ENCODE measurements around the gene RAP1B.
A peak's percentile ranks its signal among the peaks of the same experiment; 100 is the strongest.
"Not testable (repeated sequence)": the region's sequence is repeated elsewhere in the genome, so short reads cannot be mapped to it uniquely, and the experiment has no call there.

Gene RAP1B

DNA sequence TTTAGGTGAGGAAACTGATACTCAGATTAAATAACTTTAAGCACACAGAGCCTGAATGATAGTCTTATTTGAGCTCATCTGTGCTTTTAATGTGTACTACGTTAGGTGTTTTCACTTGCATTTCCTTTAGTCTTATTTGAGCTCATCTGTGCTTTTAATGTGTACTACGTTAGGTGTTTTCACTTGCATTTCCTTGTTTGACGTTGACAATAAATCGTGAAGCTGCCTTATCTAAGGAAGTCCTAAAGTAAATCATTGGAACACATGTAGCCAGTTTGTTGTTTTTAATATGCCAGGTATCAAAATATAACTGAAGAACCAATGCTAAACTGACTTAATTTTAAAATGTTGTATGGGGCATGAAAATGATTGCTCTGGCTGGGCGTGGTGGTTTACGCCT, 2.0 kb downstream of the RAP1B start:
- no peak for DNase-seq

DNA sequence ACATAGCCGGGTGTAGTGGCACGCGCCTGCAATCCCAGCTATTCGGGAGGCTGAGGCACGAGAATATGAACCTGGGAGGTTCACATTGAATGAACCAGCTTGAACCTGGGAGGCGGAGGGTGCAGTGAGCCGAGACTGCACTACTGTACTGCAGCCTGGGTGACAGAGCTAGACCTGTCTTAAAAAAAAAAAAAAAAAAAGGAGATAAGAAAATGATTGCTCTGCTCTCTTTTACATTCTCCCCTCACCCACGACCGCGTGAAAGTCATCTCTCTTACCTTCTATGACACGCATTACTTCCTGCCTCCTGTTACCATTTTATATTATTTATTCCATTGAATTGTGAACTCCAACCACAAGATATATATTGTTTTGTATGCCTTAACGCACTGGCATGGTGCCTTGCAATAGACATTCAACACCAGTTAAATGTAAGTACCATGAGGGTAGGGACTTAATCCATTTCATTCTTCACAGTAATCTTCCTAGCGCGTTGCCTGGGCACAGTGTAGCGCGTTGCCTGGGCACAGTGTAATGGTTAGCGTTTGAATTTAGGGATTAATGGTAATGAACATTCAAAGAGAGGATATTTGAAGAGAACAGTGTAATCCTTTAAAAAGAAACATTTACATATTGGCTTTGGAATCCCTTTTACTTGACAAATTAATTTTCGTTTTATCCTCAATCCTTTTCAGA, 2.7 kb downstream of the RAP1B start:
- peak; percentile 19 for DNase-seq

DNA sequence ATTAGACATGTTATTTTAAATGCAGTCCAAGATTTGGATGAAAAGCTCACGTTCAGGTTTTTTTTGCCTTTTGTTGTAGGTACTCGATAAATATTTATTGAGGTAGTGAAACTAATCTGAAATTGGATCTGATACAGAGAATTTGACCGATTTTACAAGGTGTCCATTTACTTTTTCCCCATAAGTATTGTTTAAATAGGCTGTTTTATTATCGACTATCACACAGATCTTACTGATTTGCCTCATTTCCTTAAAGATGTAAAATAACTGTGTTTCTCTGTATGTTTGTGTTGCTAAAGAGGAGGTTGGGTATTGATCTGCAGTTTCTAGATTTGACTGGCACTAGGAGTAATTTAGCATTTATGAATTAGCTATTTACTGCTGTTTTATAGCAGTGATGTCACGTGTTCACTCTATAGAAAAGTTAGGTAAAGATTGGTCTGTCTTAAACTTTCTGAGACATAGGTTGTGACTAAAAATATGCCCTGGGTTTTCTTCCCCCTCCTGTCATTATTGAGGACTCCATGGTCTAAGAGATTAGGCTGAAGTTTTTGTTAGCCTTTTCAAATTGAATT, 3.5 kb downstream of the RAP1B start:
- no peak for DNase-seq

DNA sequence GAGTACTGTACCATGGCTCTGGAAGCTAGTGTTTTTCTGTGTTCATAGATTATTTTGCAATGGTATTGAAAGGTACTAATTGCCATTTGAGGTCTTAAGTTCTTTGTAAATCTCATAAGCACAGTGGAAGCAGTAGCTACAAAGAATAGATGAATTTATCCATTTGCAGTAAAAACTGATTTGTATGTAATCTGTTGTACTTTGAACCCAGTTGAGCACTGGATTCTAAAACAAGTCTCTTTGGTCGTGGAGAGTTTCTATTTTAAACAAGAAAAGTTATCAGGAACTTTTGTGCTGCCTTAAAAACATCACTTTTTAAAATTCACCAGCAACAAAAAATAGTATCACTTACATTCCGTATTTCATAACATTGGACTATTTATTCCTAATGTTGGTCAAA, 4.1 kb downstream of the RAP1B start:
- no peak for DNase-seq

DNA sequence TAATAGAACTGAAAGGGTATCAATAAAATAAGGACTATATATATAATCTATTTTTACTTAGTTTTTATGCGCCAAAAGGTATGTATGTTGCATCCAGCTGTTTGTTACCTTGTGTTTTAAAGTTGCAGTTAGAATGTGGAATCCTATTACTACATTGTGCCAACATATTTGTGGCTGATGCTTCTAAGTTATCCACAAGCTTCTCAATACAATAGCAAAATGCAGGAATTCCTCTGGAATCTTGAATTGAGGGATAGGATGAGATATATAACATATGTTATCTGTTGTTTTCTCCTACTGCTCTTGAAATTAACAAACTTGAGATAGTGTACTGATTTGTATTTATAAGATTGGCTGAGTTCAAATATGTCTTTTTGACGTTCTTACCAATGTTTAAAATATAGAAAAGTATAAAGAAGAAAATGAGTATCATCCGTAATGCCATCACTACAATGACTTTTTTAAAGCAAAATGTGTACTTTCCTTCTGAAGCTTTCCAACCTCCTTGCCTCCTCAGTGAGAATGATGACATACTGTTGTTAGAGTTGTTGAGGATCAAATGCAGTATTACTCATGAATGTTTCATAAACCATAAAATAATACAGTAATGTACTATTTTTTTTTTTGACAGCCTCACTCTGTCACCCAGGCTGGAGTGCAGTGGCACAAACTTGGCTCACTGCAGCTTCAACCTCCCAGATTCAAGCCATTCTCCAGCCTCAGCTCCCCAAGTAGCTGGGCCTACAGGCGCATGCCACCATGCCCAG, 6.6 kb downstream of the RAP1B start:
- DNase-seq = no peak

DNA sequence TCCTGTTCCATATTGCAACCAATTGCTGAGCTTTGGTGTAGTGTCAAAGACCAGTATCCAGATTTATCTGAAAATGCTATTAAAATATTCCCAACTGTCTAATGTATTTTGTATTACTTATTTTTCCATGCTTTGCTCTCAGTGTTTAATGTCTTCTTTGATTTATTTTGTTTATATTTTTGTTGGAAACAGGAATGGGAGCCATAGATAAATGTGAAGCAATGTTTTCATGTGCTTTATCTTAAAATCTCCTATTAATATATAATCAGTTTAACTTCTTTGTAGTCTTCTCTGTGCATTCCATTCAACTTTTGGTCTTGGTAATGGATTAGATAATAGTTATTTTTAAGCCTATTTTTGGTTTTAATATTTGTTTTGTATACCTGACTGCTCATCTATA, 8.8 kb downstream of the RAP1B start:
- DNase-seq = no peak

DNA sequence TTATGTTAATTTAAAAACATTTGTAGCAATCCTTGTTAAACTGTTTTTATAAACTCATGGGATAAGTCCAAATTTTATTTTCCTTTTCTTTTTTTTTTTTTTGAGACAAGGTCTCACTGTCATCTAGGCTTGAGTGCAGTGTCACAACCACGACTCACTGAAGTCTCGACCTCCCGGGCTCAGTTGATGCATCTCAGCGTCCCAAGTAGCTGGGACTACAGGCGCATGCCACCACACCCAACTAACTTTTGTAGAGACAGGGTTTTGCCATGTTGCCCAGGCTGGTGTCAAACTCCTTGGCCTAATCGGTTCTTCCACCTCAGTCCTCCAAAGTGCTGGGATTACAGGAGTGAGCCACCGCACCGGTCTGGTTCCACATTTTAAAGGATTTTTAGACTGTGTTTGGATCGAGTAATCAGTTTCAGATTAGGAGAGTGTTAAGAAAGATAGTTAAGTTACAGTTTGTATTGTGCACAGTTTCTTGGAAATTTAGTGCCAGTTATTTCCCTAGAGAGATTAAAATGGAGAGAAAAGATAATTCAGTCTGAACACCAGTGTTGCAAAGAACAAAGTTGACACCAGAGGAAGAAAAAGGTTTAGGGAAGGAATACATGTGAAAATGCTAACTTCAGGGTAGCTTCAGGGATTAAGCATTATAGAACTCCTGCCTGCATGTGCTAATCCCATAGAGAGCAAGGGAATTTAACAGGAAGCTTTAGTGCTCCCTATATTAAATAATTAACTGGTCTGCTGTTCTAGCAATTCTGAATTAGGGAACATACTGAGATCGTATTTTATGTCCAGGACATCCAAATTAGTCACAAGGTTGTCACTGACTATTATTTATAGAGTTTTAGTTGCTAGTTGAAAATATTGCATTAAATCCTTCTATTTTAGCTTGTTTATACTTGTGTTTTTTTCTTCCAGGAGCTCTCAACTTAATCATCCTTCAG, 10.1 kb downstream of the RAP1B start:
- no peak for DNase-seq

DNA sequence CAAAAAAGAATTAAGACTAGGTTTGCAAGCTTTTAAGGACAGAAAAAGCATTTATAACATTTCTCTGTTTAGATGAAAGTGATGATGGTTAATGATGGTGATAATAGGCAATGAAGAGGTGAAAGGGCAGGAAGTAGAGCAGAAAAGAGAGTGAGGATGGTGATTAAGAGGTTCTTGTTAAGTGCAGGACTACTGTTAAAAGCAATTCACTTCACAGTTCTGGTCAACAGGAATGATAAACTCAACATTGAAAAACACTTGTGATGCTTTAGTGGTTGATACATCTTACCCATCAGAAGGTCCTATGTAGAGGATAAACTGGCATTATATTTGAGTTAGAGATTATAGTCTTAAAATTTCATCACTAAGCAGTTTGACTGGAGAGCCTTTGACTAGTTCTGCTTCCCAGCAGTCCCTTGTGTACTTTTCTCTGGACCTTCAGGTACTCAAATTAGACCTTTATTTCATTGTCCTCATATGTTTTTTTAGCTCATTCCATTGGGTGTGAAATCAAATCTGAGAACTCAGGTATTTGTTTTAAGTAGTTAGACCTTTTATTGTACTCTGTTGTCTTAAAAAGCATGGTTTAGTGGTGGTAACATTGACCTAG, 10.9 kb downstream of the RAP1B start:
- DNase-seq = no peak

DNA sequence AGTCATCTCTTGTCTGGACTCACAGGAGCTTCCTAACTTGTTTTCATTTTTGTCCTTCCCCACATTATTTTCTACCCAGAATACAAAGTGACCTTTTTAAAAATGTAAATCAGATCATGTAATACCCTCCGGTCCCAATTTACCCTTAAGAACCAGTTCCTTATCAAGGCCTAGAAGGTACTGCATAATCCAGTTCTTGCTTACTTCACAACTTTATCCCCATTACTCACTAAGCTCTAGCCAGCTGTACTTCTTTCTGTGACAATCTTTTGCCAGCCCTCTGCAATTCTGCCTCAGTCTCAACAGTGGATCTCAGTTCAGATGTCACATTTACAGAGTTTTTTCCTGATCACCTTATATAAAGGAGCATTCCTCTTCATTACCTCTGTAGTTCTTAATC, 11.6 kb downstream of the RAP1B start:
- DNase-seq = no peak

DNA sequence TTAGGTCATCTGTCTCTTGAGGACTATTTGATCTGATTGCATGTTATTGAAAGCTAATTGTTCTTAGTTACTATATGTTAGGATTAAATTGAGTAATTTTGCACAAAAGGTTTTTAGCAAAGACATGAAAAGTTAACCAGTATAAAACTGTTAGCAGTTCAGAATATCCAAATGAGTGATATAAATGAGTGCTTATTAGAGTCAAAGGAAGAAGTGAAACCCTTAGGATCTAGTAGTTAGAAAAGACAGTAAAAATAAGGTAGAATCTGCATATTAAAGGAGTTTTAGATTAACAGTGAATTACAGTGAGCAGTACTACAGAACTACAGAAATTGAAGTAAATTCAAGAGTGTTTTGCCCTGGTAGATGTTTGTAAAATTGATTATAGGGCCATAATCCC, 12.4 kb downstream of the RAP1B start:
- no peak for DNase-seq

DNA sequence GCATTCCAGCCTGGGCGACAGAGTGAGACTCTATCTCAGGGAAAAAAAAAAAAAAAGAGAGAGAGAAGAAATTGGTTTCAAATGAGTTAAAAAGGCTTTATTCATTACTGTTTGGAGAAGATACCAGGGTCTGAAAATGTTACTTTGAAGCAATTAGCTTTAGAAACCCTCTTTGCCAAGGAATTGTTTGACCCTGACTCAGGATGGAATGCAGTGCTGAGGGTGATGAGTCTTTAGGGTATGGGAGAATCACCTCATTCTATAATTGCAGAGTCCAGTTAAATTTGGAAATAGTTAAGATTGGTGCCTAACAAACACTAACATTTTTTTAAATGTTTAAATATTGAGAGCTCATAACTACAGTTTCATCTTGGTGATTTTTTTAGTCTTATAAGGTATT, 13.3 kb downstream of the RAP1B start:
- DNase-seq = no peak

DNA sequence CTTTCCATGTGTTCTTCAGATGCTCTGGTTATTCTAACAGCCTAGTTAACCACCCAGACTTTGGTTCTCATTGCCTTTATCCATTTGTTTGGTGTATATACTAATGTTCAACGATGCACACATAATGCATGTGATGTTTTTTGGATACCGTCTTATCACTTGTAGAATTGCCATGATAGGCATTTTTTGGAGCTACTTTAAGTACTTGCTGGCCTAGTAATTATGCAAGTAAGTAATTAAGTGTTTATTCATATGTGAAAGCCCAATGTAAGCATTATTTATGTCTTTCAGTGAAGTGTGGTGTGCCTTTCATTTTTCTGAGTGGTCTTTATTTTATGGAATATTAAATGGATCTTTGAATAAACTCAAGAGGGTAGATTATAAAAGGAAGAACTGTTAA, 14.2 kb downstream of the RAP1B start:
- no peak for DNase-seq

DNA sequence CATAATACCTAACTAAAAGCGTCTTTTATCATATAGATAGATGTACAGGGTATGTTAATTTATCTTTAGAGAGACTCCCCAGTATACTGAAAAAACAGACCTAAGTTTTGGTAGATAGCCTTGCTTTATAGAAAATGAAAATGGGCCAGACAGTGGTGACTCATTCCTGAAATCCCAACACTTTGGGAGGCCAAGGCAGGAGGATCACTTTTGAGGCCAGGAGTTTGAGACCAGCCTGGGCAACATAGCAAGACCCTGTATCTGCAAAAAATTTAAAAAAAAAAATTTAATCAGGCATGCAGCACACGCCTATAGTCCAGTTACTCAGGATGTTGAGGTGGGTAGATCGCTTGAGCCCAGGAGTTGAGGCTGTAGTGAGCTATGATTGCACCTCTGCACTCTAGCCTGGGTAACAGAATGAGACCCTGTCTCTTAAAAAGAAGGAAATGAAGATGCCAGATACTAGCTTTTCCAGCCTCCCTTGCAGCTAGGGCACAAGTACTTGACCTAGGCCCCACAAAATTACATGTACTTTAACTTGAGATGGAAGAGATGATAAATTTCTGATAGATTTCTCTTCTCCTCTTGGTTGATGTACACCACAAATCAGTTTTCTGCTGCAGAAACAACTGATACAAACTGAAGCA, 17.1 kb downstream of the RAP1B start:
- DNase-seq = no peak

DNA sequence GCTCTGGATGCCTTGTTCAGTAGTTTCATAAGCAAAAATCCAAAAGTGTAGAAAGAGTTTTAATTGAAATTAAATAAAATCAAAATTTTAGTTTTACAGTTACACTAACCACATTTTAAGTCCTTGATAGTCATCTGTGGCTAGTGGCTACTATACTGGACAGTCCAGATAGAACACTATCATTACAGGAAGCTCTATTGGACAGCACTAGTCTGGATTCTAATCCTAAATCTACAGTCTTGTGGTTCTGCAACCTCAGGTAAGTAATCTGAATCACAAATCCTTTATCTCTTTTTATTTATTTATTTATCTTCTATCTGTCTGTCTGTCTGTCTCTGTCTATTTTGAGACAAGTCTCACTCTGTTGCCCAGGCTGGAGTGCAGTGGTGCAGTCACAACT, 18.0 kb downstream of the RAP1B start:
- no peak for DNase-seq

DNA sequence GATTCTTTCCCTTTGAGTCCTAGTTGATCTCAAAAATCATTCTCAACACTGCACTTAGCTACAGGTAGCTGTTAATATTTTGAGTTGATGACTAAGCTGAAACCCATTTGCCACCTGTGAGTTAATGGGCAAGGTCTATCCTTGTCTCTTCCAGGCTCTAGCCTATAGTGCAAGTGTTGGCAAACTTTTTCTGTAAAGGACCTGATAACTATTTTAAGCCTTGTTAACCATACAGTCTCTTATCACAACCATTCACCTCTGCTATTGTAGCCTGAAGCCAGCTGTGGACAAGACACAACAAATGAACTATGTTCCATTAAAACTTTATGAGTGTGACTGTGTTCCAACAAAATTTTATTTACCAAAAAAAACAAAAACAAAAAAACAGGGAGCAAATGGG, 19.4 kb downstream of the RAP1B start:
- DNase-seq = no peak

DNA sequence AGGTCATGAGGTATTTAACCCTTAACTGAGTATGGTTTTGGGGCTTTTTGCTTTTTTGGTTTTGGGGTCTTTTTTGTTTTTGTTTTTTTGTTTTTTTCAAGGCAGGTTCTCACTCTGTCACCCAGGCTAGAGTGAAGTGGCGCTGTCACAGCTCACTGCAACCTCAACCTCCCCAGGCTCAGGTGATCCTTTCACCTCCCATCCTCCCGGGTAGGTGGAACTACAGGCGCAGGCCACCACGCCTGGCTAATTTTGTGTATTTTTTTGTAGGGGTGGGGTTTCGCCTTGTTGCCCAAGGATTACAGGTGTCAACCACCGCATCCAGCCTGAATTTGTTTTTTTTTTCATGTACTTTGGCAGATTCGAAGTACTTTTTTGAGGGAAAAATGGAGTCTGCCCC, 19.9 kb downstream of the RAP1B start:
- DNase-seq = no peak

DNA sequence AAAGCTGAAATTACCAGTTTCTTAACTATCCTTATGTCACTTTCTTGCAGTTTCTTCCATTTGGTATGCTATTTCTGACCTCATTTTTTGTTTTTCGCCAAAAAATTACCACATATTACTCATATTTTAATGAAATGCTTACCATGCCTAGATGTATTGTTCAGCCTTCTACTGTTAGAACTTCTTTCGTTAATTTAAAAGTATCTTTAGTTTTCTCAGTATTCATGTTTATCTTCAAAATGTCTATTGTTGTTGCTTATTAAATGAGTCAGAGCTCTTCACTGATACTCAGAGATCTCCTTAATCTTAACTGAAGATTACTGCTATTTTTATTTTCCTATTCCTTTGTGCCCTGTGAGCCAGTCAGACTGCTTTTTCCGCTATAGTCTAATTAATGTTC, 20.5 kb downstream of the RAP1B start:
- DNase-seq = no peak

DNA sequence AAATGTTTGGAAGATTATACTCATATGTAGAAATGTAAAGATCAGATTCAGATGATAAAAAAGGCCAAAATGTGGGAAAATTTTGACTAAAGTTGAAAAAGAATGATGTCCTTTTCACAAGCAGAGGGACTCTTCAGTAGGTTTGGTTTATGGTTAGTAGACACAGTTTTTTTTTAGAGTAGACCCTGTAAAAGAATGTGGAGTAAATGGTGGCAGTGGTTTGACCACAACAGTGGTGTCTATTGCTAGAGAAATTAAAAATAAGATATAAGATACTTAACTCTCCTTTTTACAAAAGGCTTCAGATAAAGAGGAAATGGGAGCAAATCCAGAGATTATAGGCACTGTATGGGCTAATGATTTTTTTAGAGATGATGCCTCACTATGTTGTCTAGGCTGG, 21.8 kb downstream of the RAP1B start:
- no peak for DNase-seq

DNA sequence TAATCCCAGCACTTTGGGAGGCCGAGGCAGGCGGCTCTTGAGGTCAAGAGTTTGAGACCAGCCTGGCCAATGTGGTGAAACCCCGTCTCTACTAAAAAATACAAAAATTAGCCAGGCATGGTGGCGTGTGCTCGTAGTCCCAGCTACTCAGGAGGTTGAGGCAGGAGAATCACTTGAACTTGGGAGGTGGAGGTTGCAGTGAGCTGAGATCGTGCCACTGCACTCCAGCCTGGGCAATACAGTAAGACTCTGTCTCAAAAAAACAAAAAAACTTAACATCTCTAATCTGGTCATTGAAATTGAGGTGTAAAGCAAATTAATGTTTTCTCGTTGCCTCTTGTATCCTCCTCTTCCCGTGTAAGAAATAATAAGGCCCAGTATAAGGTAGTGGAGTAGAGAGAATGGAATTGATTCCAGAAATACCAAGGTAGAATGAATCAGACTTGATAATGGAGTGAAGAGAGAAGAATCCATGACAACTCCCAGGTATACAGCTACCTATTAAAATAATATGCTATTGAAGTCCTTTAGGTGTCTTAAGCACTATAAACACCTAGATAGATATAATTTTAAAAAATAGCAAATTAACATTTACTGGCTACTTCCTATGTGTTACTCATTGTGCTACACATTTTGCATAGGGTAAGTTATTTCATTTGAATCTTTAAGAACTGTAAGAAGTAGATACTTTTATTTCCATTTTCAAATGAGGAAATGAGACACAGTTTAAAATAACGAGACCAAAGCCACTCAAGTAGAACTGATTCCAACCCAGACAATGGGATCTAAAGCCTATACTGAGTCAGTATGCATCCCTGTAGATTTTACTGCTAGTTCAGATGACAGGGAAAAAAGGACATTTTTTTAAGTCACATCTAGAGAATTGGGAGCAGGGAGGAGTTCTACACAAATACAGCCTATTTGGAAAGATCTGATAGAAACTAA, 23.2 kb downstream of the RAP1B start:
- DNase-seq = no peak

DNA sequence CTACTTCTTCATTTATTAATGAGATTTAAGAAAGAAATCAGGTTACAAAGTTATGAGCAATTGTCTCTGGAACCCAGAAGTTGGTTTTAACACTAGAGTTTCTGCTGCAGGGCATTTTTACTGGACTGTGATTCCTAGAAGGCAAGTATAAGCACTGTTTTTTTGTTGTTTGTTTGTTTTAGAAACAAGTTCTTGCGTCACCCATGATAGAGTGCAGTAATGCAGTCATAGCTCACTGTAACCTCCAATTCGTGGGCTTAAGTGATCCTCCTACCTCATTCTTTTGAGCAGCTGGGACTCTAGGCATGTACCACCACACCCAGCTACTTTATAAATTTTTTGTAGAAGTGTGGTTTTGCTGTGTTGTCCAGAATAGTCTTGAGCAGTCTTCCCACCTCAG, 25.6 kb downstream of the RAP1B start:
- DNase-seq = no peak

DNA sequence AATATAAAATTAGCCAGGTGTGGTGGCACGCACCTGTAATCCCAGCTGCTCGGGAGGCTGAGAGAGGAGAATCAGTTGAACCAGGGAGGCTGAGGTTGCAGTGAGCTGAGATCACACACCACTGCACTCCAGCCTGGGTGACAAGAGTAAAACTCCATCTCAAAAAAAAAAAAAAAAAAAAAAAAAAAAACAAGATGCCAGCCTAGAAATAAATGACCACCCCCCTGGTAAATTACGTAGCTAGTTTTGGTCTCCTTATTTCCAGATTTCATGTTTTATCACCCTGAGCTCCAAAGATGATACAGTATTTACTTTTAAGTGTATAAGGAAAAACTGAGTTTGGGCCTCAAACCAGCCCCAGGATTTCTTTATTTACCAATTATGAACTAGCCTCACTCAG, 26.7 kb downstream of the RAP1B start:
- DNase-seq = not testable (repeated sequence)

Measured in activated CD4-positive, alpha-beta T cell treated with anti-CD3 and anti-CD28 coated beads for 1 hour (primary cell).